ENCODE measurements around the gene OOSP3. TPM values are rescaled to one million over a fixed set of nuclear protein-coding genes. Genes with fewer than 3 reads are reported as not detected.

Gene OOSP3
- polyA plus RNA-seq, 3 donors, result not detected

DNA sequence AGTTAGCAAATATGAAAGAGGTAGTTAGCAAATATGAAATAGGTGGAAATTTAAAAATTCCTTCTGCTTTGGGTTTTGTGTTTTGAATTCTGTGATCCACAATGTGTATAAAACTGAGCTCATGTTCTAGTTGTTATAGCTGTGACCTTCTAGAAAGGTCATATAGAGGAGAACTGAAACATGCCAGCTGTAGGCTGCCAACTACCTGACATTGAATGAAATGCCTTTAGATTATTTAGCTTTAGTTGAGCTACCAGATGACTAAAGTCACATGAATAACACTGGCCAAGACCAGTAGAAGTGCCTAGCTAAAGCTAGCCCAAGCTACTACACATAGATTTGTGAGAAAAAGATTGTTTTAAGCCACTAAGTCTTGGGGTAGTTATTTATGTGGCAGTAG is 6.5 kb upstream of the OOSP3 start:
- TF ChIP-seq, protein P1, sequence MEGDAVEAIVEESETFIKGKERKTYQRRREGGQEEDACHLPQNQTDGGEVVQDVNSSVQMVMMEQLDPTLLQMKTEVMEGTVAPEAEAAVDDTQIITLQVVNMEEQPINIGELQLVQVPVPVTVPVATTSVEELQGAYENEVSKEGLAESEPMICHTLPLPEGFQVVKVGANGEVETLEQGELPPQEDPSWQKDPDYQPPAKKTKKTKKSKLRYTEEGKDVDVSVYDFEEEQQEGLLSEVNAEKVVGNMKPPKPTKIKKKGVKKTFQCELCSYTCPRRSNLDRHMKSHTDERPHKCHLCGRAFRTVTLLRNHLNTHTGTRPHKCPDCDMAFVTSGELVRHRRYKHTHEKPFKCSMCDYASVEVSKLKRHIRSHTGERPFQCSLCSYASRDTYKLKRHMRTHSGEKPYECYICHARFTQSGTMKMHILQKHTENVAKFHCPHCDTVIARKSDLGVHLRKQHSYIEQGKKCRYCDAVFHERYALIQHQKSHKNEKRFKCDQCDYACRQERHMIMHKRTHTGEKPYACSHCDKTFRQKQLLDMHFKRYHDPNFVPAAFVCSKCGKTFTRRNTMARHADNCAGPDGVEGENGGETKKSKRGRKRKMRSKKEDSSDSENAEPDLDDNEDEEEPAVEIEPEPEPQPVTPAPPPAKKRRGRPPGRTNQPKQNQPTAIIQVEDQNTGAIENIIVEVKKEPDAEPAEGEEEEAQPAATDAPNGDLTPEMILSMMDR (IDR thresholded peaks at IDR 0.05), result no peak
- Histone ChIP-seq H3K27ac (ENCODE audit: low read depth in 1 of 2, low read length in 2 of 2) (no peak overlapping the region), H4K20me1 (ENCODE audit: insufficient read depth, low read length) (no peaks in the 10 kb centered on the region), H3K4me3 (replicated peaks in 1 of 3; ENCODE audit: low read depth in 2 of 3, low read length in 3 of 3) (no peak overlapping the region), H3K9me3 (replicated peaks in 1 of 2; ENCODE audit: control insufficient read depth in 1 of 2, insufficient read depth in 1 of 2, low read length in 2 of 2) (no peaks in the 10 kb centered on the region), H2AFZ (ENCODE audit: insufficient read depth, low read depth, low read length, poor library complexity, severe bottlenecking) (no peak overlapping the region), H3K36me3 (replicated peaks in 1 of 2; ENCODE audit: control insufficient read depth in 1 of 2, insufficient read depth in 2 of 2, low read length in 2 of 2) (no peaks in the 10 kb centered on the region), H3K4me1 (ENCODE audit: control insufficient read depth in 1 of 2, insufficient read depth in 2 of 2, low read length in 2 of 2) (peaks cover under 1 to 2% of the 10 kb centered on the region in 2 donors), H3K4me2 (replicated peaks; ENCODE audit: extremely low read depth, low read length, poor library complexity, severe bottlenecking) (no peak overlapping the region), H3K79me2 (ENCODE audit: insufficient read depth, low read length) (no peaks in the 10 kb centered on the region), H3K9ac (ENCODE audit: insufficient read depth, low read length, poor library complexity, severe bottlenecking) (no peak overlapping the region), H3K27me3 (ENCODE audit: control insufficient read depth in 2 of 2, insufficient read depth in 2 of 2, low read length in 2 of 2) (no peaks in the 10 kb centered on the region)
- Mint-ChIP-seq H3K27me3 (ENCODE audit: low read depth in 3 of 3) (peaks cover 0 to 2% (median 1%) of the 10 kb centered on the region in 3 donors), H3K36me3 (no peaks in the 10 kb centered on the region), H3K4me3 (no peak overlapping the region), H3K9me3 (peaks cover 2 to 17% (median 9%) of the 10 kb centered on the region in 7 donors), H3K4me1 (peaks cover 3% of the 10 kb centered on the region), H3K27ac (no peak overlapping the region)
- no peak for DNase-seq
- intact Hi-C loops (cut with micrococcal nuclease), result no loop called here

DNA sequence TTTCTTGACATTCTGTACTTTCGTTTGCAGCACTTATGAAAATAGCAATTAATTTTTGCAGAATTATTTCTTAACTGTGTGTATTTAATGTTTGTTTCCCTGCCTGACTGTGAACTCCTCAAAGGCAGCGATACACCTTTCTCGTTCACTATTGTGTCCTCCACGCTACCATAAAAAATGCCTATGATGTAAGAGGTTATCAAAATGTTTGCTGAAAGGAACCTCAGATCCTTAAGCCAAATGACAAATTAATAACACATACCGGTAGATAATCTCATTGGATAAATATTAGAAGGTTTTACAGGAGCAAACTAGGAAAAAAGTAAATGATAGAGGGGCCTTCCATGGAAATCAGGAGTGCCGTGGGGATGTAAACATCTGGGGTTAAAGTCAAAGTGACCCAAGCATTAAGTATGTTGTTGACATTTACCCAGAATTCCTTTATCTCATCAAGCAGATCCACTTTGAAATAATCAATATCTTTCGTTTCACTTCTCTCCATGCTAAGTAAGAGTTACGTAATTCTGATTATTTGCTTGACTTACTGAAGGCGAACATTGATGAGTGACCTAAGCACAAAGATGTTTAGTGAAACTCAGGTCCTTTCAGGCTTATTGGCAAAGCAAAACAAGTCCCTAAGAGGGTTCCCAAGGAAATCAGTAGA is 2.6 kb upstream of the OOSP3 start:
- Mint-ChIP-seq H3K4me3 (no peak overlapping the region), H3K36me3 (no peaks in the 10 kb centered on the region), H3K27me3 (ENCODE audit: low read depth in 3 of 3) (no peaks in the 10 kb centered on the region), H3K9me3 (peaks cover under 1 to 5% (median 2%) of the 10 kb centered on the region in 7 donors), H3K4me1 (no peaks in the 10 kb centered on the region), H3K27ac (no peak overlapping the region)
- Histone ChIP-seq H3K4me2 (replicated peaks; ENCODE audit: extremely low read depth, low read length, poor library complexity, severe bottlenecking) (no peak overlapping the region), H3K9me3 (replicated peaks in 1 of 2; ENCODE audit: control insufficient read depth in 1 of 2, insufficient read depth in 1 of 2, low read length in 2 of 2) (no peaks in the 10 kb centered on the region), H2AFZ (ENCODE audit: insufficient read depth, low read depth, low read length, poor library complexity, severe bottlenecking) (no peak overlapping the region), H3K4me1 (ENCODE audit: control insufficient read depth in 1 of 2, insufficient read depth in 2 of 2, low read length in 2 of 2) (no peaks in the 10 kb centered on the region), H3K4me3 (replicated peaks in 1 of 3; ENCODE audit: low read depth in 2 of 3, low read length in 3 of 3) (no peak overlapping the region), H3K27ac (ENCODE audit: low read depth in 1 of 2, low read length in 2 of 2) (no peak overlapping the region), H3K27me3 (ENCODE audit: control insufficient read depth in 2 of 2, insufficient read depth in 2 of 2, low read length in 2 of 2) (no peaks in the 10 kb centered on the region), H3K9ac (ENCODE audit: insufficient read depth, low read length, poor library complexity, severe bottlenecking) (no peak overlapping the region), H4K20me1 (ENCODE audit: insufficient read depth, low read length) (no peaks in the 10 kb centered on the region), H3K36me3 (replicated peaks in 1 of 2; ENCODE audit: control insufficient read depth in 1 of 2, insufficient read depth in 2 of 2, low read length in 2 of 2) (no peaks in the 10 kb centered on the region), H3K79me2 (ENCODE audit: insufficient read depth, low read length) (no peaks in the 10 kb centered on the region)
- TF ChIP-seq, protein P1 (IDR thresholded peaks at IDR 0.05), result no peak
- intact Hi-C loops (cut with micrococcal nuclease), result no loop called here
- DNase-seq, result no peak
- WGBS (ENCODE audit: insufficient coverage), result no CpG with 5 or more reads among the region's 9 CpGs

All from CD14-positive monocyte (primary cell).